Measurements from ENCODE around the gene SF3B5. TPM values are rescaled to one million over a fixed set of nuclear protein-coding genes. Genes with fewer than 3 reads are reported as not detected.
"Not testable (repeated sequence)": the region's sequence is repeated elsewhere in the genome, so short reads cannot be mapped to it uniquely, and the experiment has no call there.

The SF3B5 gene
- total RNA-seq, 1 donor from 2014 or later = 200 TPM

DNA sequence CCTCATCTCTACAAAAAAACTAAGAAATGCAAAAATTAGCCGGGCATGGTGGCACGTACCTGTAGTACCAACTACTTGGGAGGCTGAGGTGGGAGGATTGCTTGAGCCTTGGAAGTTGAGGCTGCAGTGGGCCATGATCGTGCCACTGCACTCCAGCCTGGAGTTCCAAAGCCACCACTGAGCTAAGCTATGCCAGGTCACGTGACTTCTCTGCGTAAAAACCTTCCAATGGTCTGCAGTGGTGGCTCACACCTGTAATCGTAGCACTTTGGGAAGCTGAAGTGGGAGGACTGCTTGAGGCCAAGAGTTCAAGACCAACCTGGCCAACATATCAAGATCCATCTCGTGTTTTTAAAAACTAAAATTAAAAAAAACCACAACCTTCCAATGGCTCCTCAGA is 1.7 kb downstream of the SF3B5 start:
- H3K4me3 ChIP-seq (ENCODE audit: low read depth, low read length) = no peak overlapping the region
- no peak for TF ChIP-seq CTCF (conservative IDR thresholded peaks at IDR 0.05; ENCODE audit: low read depth, low read length)
- DNase-seq (ENCODE audit: low read depth) = no peak

GRCh38 chr6:144093236-144093635 is 2.1 kb downstream of the SF3B5 start:
- no peak for TF ChIP-seq CTCF (conservative IDR thresholded peaks at IDR 0.05; ENCODE audit: low read depth, low read length)
- no peak overlapping the region for H3K4me3 ChIP-seq (ENCODE audit: low read depth, low read length)
- no peak for DNase-seq (ENCODE audit: low read depth)

GRCh38 chr6:144090384-144090783 is 5.0 kb downstream of the SF3B5 start:
- H3K4me3 ChIP-seq (ENCODE audit: low read depth, low read length) = no peak overlapping the region
- TF ChIP-seq CTCF (conservative IDR thresholded peaks at IDR 0.05; ENCODE audit: low read depth, low read length) = peak; percentile 31
- DNase-seq (ENCODE audit: low read depth) = no peak

DNA sequence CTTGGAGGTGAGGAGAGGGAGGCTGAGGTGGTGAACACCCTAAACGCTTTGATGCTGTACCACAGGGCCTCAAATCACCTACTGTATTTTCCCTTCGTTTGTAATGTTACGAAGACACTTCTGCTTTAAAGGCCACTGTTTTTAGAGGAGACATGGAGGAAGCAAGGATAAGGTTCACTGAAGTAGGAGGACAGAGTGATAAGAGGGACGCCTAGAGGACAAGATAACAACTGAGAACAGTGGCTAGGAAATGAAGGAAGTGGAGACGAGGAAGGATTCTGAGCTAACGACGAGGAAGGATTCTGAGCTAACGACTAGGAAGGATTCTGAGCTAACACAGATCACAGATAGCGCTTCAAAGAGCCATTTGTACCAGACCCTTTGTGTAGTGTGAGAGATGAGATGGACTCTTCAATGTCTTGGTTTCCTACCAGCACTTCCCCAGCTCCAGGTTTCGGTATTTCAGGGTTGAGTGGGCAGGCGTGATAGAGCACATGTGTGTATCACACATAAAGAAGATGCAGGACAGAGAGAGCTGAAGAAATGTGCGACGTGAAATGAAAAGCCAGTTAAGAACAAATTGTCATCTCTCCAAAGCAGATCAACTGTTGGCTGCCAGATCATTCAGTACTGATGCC is 7.5 kb downstream of the SF3B5 start:
- DNase-seq (ENCODE audit: low read depth) = no peak
- no peak overlapping the region for H3K4me3 ChIP-seq (ENCODE audit: low read depth, low read length)
- TF ChIP-seq CTCF (conservative IDR thresholded peaks at IDR 0.05; ENCODE audit: low read depth, low read length) = no peak

- no peak for DNase-seq (ENCODE audit: low read depth)
- no peak overlapping the region for H3K4me3 ChIP-seq (ENCODE audit: low read depth, low read length)
- TF ChIP-seq CTCF (conservative IDR thresholded peaks at IDR 0.05; ENCODE audit: low read depth, low read length) = no peak
Measured at GRCh38 chr6:144086959-144087358, 8.4 kb downstream of the SF3B5 start.

DNA sequence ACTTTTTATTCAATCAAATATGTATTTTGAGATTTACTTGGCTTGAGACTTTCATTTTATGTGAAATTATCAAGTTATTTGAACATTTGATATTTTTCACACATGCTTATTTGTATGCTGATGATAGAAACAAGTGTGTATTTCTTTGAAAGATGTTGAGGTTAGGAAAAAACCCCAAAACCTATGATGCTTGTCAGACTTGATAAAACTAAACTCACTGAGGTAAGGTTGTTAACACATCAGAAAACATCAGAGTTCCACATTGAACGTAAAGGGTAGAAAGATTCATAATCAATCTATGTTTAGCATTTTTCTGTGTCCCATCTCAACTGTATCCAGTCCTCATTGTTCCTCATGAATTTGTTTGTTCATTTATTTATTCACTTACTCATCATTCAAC is 12.2 kb downstream of the SF3B5 start:
- TF ChIP-seq CTCF (conservative IDR thresholded peaks at IDR 0.05; ENCODE audit: low read depth, low read length) = no peak
- DNase-seq (ENCODE audit: low read depth) = no peak
- no peak overlapping the region for H3K4me3 ChIP-seq (ENCODE audit: low read depth, low read length)

DNA sequence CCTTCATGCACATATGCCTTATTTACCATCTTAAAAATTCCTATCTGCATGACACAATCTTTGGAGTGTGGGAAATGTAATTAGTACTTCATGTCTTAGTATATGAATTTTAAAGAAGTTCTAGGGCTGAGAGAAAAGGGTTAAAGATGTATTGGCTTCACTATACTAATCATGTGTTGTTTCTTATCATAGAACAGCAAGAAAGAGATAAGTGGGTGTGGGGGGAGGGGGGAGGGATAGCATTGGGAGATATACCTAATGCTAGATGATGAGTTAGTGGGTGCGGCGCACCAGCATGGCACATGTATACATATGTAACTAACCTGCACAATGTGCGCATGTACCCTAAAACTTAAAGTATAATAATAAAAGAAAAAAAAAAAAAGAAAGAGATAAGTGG is 13.0 kb downstream of the SF3B5 start:
- DNase-seq (ENCODE audit: low read depth); H3K4me3 ChIP-seq (ENCODE audit: low read depth, low read length): not testable (repeated sequence)

All from epithelial cell of proximal tubule (primary cell).